ENCODE data around the gene C1D.

C1D gene

DNA sequence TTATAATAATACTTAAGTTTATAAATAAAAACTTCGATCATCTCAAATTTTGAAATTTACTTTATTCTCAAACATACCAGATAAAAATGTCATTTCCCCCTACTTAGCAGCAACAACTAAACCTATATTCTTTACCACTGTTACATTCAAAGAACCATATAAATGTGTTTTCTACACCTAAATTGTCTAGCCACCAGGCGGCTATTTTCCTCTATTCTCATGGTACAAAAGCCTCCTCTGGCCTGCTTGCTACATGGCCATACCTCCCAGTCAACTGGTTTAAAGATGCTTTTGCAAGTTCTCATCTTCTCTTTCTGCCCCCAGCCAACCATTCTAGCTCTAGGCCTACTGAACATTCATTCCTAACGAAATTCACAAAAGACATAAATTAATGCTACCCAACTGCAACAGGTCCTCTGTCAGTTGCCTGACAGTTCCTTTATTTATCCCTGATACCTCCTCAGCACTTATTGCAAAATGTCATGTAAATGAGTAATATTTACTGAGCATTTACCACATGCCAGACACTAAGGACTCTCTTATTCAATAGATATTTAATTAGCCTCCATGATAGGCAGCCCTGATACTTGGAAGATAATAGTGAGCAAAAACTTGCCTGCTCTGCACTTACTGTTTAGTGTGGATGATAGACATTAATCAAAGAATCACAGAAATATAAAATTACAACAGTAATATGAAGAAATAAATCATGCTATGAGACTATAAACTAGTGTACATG lies 5.0 kb downstream of the C1D start:
- no peak for DNase-seq

DNA sequence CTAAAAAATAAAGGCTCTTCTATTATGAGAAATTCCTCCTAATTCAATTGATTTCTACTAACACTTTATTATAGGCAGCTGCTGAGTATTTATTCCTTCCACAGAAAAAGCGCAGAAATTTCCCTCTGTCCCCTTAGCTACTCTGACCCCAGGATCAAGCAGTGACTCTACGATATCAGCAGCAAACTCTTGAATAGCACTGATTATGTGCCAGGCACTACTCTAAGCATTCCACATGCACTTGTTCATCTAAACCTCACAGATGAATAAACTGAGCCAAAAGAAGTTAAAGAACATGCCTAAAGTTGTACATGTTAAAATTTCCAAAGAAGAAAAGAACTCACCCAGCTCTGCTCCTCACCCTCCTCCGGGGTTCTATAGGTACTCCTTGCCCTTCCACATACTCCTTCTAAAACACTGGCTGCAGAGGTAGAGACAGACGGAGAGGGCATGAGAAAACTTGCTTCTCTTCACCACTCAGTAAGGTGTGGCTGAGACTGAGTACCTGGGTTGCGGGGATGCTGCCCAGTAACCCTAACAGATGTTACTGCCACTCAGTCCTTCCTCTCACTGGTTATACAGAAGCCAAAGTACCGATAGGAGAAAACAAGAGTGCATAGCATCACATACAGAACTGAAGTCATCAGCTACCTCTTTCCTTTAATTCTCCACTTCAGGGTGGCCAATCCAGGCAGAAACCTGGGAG lies 9.9 kb downstream of the C1D start:
- no peak for DNase-seq

- no peak for DNase-seq
Measured at GRCh38 chr2:68050353-68050752, 12.5 kb downstream of the C1D start.

- no peak for DNase-seq
Measured at GRCh38 chr2:68046642-68047240, 16.1 kb downstream of the C1D start.

DNA sequence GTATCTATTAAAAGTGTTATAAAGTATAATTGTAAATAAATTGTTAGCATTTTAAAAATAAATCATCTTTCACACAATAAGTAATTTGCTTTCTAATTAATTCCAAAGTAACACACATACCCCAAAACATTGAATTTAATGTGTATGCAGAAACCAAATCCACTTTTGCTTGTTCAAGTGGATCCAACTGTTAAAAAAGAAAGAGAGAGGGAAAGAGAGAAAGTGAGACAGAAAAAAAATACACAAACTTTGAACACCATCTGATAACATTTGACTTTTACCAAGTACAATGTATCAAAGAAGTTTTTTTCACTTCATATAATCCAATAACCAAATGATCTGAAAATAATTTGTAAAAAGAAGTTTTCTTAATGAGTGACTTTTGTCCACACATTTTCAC lies 16.6 kb downstream of the C1D start:
- DNase-seq = no peak

GRCh38 chr2:68045342-68045741 lies 17.5 kb downstream of the C1D start:
- no peak for DNase-seq

GRCh38 chr2:68044099-68044498 lies 18.7 kb downstream of the C1D start:
- no peak for DNase-seq

GRCh38 chr2:68043695-68044094 lies 19.1 kb downstream of the C1D start:
- no peak for DNase-seq

GRCh38 chr2:68043032-68043431 lies 19.8 kb downstream of the C1D start:
- no peak for DNase-seq

GRCh38 chr2:68041704-68042245 lies 21.0 kb downstream of the C1D start:
- no peak for DNase-seq

DNA sequence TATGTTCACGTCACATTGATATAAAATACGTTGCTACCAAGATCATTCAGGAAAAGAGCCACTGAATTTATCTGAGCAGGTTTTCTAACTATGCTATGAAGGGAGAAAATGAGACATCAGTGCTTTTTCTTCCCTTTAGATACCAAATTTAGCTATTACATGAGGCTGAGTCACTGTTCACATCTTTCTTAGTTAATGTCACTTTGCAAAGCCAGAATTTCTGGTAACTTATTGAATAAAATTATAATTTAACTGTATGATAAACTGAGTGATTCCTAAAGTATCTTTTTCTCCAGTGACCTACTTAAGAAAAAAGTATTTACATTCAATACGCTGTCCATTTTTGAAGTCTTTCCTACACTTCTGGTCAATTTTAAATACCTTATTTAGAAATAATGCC lies 22.7 kb downstream of the C1D start:
- no peak for DNase-seq

DNA sequence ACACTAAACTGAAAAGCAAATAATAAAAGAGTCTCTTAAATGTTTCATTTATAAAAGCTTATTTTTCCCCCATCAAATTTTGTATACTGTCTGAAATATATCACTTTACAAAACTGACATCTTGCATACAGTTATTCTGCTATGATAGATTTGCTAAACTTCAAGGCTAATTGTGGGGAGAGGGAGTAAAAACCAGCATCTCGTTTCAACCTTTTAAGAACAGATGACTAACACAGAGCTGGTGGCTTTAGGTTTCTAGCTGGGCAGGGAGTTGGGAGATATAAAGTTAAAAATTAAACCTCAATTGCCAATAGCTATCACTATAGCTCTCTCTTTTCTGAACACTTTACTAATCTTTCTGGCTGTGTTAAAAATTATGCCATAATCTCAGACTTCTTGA lies 23.5 kb downstream of the C1D start:
- DNase-seq = no peak

DNA sequence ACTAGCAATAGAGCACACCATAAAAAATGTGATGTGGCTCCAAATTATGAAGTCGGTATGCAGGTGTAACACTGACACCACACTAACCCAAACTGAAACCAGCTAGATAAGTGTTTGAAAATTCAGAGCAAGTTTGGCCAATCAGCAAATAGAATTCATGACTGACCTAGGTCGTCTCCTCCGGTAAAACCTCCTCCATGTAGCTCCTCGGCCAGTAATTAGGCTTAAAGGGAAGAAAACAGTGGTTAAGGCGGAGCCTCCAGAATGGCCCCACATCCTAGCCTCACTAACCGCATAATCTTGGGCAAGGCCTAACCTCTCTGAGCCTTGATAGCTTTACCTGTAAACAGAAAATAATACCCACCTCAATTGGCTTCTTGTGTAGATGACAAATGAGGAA lies 30.1 kb downstream of the C1D start:
- no peak for DNase-seq

DNA sequence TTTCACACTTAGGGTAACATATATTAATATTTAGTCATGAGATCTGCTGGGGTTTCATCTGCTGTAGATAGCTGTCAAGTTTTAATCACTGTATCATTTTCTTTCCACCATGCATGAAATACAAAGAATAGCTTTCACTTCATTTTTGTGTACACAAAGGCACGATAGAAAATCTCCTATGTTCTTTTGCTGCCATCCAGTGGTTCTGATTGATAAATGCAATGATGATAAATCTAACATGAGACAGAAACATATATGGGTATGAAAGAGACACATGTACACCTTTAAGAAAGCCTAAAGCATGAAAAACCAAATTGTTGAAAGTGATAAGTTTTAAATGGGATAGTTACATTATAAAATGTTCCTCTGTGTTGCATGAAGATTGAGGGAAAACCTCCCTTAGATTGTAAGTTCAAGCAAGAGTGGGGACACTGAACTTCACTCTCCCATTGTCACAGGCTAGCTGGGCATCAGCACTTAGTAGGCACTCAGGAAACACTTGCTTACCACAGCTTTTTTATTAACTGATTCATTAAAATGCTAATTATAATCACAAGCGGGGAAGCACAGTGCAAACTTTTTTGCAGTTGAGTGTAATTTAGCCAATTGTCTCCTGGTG lies 31.2 kb downstream of the C1D start:
- peak; percentile 42 for DNase-seq

DNA sequence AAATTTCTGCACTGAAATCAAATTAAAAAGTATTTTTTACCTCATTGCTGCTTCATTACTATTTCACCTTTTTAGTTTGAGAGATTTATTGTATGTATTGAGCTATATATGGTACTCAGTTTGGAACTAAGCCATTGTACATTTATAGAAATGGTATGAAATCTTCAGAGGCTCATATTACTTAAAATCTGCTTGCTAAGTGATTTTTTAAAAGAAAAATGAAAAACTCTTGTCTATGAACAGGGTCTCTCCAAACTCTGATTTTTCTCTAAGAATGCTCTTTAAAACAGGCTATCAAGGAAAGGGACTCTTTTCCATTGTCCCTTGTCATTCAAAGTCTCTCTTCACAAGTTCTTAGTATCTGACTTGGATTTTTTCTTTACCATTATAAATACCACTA lies 31.8 kb downstream of the C1D start:
- no peak for DNase-seq

GRCh38 chr2:68030529-68030928 lies 32.3 kb downstream of the C1D start:
- DNase-seq = no peak

GRCh38 chr2:68027959-68028358 lies 34.8 kb downstream of the C1D start:
- no peak for DNase-seq

GRCh38 chr2:68024450-68024849 lies 38.4 kb downstream of the C1D start:
- no peak for DNase-seq

DNA sequence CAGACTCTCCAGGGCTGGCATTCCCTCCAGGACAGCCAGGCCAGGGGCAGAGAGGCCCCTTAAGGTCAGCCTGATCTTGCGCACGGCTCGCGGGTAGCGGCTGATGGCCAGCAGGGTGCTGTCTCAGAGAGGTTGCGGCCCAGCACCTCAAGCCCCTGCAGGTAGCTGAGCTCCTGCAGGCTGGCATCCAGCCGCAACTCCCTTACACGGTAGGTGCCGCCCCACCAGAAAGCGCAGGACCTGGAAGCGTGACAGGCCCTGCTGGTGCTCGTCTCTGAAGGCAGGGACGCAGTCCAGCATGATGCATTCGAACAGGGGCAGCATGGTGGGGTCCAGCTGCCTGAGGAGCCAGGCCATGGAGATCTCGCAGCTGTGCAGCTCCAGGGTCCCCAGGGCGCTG lies 38.9 kb downstream of the C1D start:
- DNase-seq = no peak

GRCh38 chr2:68018727-68019126 lies 44.1 kb downstream of the C1D start:
- no peak for DNase-seq

- no peak for DNase-seq
Measured at GRCh38 chr2:68009526-68009925, 53.3 kb downstream of the C1D start.

DNA sequence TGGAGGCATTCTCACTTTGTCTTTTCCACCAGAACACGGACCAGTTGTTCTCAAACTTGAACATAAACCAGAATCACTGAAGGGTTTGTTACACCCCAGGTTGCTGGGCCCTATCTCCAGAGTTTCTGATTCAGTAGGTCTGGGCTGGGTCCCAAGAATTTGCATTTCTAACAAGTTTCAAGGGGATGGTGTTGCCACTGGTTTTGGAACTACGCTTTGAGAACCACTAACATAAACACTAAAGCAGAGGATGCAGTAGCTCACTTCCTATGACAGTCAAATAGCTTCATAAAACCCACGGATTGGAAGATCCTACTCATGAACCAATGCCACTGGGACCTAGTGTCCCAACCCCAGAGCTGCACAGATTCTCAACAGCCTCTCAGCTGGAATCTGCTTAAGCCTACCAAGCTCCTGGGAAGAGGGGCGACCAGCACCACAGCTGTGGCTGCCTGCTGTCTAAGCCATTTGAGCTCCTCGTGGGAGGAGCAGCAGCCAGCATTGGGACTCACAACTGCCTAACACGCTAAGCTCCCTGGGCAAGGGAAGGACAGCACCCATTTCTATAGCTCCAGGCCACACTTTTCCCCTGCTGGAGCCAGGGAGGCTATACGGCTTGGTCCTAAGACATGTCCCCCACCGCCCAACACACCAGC lies 62.5 kb downstream of the C1D start:
- no peak for DNase-seq

DNA sequence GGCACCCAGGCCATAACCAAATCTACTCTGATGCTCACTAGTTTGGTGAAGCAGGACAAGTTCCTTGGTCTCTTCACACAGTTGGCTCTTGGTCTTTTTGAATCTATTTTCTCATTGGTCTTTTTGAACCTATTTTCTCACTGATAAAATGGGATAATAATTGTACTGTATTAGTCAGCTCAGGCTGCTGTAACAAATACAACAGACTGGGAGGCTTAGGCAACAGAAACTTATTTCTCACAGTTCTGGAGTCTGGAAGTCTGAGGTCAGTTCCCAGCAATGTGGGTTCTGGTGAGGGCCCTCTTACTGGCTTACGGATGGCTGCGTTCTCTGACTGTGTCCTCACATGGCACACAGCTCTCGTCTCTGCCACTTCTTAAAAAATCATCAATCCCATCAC lies 63.5 kb downstream of the C1D start:
- DNase-seq = no peak

All from CD4-positive, alpha-beta T cell treated with Interleukin-17A for 1 hour (primary cell).